GM19397 (cell line): ENCODE data around the gene PEX7.
A peak's percentile ranks its signal among the peaks of the same experiment; 100 is the strongest.
"Not testable (repeated sequence)": the region's sequence is repeated elsewhere in the genome, so short reads cannot be mapped to it uniquely, and the experiment has no call there.

Source experiments
- ATAC-seq: cut with Tn5 transposase; IDR thresholded peaks from one replicate; pipeline ENCODE4 v1.9.1; 2021; ENCODE audit warnings: mild to moderate bottlenecking, moderate library complexity; ENCODE audit not compliant: unreplicated experiment

PEX7 gene, protein sequence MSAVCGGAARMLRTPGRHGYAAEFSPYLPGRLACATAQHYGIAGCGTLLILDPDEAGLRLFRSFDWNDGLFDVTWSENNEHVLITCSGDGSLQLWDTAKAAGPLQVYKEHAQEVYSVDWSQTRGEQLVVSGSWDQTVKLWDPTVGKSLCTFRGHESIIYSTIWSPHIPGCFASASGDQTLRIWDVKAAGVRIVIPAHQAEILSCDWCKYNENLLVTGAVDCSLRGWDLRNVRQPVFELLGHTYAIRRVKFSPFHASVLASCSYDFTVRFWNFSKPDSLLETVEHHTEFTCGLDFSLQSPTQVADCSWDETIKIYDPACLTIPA

DNA sequence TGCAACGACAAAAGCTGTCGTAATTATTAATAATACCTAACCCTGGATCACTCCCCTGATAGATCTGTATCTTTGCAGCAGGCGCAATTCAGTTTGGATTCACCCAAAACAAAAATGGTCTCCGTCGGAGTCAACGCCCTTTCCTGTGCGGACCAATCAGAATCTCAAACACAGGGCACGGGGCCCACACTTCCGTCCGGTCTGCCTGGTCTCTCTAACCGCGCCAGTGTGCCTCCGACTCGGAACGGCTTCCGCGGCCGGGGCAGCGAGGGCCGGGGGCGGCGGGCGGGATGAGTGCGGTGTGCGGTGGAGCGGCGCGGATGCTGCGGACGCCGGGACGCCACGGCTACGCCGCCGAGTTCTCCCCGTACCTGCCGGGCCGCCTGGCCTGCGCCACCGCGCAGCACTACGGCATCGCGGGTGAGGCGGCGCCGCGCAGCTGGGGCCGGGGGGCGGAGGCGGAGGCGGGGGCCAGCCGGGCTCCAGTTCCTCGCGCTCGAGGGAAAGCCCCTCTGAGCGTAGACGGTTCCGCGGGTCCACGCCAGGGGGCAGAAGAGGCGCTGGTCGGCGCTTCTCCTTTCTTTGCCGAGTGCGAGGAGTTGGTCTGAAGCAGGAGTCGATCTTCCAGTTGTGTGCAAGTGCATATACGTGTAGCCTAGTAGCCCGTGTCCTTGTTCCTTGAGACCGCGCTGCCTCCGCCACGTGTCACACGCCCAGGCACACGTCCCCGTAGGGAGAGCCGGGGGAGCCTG is at the start of gene PEX7:
TSS of gene PEX7 (plus strand) at position 217 of the 752 bp plus-strand sequence. CDS start at position 291, 74 bp downstream.
- peak; percentile 98 for ATAC-seq

DNA sequence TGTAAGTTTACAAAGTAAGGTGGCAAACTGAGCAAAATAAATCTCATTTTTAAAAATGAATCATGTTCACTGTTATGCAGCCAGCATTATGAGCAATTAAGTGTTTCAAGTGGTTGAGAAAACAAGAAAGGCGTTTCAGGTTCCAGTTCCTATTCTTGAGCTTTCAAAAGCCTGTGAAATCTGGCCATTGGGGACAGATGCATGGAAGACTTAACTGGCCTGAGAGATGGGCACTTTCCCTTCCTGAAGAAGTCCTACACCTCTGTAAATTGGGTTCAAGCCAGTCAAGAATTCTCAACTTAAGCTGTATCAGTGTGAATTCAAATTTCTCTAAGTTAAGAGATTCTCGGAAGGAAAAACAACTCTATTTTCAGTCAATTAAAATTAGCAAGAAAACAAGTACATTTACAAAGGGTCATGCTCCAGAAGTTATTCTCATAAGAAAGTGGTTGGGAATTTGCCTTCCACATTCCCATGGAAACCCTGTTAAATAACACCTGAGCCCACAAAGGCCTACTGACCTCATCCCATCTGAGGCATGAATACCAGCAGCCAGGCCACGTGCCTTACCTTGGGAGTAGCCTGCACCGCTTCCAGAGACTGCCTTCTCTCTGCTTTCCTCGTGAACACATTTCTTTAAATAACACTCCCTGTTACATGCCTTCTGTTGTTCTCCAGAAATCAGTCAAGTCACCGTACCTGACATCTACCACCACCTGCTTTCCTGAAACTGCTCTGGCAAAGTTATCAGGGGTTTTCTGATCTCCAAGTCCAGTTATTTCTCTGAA is 49.5 kb upstream of the PEX7 start:
- peak; percentile 64 for ATAC-seq

DNA sequence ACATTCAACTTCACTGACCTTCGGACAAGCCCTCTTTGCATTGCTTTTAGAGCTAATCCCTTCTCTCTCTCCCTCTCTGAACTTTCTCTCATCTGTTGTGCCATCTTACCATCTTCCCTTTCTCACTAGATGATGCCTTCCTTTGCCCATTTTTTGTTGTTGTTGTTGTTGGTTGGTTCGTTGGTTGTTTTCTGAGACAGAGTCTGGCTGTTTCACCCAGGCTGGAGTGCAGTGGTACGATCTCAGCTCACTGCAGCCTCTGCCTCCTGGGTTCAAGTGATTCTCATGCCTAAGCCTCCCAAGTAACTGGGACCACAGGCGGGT is 49.0 kb upstream of the PEX7 start:
- ATAC-seq = no peak

DNA sequence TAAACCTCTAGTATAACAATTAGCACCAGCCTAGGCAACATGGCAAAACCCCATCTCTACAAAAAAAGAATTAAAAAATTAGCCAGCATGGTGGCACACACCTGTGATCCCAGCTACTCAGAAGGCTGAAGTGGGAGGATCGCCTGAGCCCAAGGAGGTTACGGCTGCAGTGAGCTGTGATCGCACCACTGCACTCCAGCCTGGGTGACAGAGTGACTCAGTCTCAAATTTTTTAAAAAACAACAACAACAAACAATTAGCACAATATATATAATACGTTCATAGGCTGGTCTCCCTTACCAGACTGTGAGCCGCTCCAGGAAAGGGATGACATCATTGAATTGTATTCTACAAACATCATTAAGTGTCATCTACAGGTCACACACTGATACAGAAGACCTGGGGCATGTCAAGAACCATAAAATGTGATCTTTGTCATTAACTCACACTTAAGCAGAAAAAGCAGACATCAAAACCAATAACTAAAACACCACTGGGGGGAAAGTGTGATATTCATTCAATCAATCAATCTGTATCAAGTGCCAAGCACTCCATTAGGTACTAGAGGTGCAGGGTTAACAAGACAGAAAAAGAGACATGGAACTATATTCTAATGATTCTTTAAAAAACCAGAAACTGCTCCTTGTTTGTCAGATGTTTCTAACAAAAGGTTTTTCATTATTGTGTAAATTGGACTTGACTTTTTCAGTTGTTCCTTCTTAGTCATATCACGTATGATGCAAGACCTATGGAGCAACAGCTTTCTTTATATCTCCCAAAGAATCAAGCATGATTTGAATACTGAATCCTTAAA is 48.0 kb upstream of the PEX7 start:
- ATAC-seq = no peak

DNA sequence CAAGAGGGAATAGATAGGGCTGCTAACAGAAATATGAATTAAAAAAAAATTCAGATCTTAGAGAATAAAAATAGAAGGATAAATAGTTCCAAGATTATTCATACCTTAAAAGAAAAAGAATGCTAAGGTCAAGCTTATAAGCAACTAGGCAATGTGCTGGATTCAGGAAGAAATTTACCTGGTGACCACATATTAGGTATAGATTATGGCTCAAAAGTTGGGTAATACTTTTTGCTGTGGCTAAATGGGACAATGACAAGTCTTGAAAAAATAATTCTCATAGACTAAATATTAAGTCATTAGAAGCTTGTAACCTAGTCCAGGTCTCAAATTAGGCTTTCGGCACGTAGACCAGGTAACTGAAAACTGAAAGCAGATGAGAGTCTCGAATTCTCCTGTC is 47.3 kb upstream of the PEX7 start:
- ATAC-seq = no peak

DNA sequence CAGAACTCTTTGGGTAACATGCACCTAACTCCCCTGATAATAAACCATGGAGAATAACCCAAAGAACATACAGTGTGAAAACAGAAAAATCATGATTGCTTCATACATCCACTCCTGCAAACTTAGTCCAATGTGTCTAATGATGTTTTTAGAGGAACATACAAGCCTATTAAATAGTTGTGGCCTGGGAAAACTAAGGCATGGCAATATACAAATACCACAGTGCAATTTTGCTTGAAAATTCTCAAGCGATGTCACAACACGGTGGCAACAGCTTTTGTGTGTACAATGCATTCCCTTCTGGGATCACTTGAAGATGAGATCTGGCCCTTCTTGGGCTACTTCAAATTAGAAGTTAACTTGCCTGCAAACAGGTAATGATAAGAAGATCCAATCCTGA is 46.8 kb upstream of the PEX7 start:
- no peak for ATAC-seq

DNA sequence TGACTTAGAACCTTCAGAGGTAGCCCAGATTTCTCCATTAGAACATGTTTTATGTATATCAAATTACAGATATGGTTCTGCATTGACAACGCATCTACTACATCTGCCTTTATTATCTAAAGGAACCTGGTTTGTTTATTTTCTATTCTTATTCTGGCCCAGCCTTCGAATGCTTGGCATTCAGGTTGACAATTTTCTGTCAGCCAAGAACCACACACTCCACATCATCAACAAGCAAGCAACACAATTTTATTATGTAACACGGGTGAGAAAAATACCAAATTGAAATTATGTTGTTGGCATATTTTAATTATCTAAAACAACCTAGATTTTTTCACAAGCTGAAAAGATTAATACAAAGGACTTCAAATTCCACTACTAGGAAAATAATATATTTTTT is 44.7 kb upstream of the PEX7 start:
- no peak for ATAC-seq

DNA sequence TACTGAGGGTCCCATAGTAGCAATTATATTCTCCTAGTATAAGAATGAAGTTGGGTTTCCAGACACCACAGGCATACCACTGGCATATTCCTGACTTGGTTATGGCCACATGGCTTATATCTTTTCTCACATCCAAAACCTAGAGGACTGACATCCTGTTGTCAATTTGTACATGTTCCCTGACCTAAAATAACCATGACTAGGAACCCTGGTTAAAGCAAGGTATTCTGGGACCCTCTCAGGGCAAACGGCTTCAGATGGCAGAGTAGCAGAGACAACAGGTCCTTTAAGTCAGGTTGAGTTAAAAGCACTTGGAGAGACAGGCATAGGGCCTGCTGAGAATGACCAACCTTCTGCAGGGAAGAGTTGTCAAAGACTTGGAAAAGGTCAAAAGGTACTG is 42.7 kb upstream of the PEX7 start:
- ATAC-seq = no peak

DNA sequence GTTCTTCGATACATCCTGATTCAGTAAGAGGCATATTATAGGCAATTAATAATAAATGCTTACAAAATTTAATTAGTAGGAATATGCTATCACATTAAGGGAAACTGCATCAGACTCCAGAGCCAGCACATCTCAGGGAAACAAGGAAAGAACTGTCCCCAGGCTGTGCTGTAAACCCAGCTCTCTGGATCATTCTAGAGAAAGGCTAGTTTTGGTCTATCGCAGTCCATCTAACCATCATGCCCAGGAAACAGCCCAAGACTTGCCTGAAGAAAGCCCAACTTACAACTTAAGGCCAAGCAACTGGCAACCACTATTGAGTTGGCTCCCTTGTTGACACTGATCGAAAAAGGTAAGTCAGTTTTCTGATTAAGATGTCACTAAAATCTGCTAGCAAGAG is 41.4 kb upstream of the PEX7 start:
- no peak for ATAC-seq

DNA sequence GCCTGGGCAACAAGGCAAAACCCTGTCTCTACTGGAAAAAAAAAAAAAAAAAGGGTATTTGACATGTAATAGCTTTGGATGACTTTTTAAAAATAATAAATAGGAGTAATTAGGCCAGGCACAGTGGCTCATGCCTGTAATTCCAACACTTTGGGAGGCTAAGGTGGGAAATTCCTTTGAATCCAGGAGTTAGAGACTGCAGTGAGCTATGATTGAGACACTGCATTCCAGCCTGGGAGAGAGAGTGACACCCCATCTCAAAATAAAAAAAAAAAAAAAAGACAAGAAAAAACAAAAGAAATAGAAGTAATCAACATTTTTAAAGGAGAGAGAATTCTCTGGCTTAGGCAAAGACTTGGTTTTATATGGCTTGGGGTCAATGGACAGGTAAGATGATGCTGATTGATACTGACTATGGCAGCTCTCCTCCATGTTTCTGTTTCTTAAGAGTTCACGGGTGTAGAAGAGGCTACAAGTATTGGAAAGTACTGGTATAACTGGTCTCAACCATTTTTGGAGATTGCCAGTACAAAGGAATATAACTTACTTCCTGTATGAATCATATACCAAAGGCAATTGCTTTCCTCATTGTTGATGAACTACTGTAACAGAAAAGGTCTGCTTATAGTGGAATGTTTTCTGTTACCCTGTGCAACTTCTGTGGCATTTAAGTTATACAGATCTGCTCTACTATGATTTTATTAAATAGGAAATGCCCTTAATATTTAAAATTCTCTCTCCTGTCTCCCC is 40.2 kb upstream of the PEX7 start:
- no peak for ATAC-seq

DNA sequence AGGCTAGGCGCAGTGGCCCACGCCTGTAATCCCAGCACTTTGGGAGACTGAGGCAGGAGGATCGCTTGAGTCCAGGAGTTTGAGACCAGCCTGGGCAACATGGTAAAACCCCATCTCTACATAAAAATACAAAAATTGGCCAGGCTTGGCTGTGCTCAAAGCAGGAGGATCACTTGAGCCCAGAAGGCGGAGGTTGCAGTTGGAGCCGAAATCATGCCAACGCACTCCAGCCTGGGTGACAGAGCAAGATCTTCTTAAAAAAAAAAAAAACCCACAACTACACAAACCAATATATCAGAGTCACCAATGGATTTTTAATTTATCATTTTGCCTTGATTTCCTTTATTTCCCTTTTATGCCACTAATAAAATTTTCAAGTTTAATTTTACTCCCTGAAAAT is 39.4 kb upstream of the PEX7 start:
- ATAC-seq = no peak

DNA sequence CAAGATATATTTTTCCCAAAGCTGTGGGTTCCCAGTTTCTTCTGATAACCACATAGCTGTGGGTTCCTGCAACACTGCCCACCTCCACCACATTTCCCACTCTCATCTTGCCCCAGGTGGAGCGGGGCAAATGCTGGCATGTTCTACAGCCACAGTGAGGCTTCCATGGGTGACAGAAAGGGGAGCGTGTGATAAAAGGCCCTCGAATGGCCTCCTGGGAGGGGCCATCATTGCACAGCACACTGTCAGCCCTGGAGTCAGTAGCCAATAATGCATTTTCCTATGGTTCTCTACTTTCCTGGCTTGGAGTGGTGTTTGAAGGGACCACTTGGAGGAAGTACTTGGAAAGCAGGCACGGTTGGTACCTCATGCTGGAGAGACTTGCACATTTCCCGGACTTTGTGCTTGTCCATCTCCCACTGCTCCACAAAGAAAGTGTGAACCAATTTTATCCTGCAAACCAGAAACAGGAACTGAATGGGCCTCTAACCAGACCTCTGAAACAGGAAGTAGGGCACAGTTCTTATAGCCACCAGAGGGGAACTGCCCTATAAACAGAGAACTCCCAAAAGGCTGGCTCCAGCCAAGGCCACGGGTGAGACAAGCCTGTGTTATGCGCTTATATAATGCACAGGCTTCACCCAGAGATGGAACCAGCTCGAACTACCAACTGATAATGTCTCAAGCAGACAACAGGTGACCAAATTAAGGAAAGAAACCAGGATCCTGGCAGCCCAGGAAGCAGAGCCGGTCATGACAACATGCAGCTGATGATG is 38.7 kb upstream of the PEX7 start:
- peak; percentile 68 for ATAC-seq

DNA sequence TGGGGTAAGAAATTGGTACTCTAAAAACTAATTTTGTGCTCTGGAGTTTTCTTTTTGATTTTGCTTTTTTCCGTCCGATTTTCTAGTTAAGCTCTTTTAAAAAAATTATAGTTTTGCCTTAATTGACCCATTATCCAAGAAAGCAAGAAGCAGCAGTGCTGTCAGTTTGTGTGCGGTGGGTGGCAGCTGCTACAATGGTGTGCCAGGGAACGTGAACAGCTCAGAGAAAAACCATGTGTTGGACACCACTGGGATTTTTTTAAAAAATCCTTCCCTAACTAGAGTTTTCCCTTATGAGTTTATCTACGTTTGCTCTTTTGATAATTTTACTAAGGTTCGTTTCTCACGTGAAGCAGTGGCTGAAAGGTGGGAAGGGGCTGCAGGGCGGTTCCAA is 38.1 kb upstream of the PEX7 start:
- ATAC-seq = no peak

DNA sequence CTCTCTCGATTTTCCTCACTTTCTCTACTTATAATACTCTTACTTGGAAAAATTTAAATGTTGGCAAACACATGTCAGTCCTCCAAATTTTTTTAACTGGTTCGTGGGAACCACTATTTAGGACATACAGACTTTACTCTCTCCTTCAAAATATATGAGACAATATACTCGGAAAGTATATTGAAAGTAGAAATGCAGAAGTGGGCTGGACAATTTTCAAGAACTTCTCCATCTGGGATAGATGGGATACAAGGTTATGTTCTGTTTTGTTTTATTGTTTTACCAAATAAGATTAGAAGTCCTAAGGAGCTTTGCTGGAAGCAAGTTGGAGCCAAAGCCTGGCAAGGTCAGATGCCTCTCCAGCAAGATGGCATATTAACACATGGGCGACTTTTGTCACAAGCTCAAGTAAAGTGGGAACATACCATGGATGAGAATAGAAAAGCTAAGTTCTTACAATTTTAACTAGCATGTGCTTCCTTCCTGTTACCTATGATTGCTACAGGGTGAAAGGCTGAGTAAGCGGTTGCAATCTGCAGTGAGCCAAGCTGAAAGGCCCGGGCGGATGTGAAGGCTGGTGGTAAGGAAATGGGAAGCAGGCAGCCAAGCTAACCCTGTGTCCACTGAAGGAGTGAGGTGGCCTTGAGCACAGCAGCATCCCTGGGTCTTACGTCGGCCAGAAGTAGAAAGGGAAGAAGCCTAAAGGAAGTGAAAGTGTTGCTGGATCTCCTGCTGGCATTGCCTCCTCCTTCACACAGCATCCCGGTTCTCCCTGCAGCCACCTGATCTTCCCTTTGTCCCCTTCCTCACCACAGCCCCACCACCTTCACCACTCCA is 37.3 kb upstream of the PEX7 start:
- ATAC-seq = peak; percentile 38

DNA sequence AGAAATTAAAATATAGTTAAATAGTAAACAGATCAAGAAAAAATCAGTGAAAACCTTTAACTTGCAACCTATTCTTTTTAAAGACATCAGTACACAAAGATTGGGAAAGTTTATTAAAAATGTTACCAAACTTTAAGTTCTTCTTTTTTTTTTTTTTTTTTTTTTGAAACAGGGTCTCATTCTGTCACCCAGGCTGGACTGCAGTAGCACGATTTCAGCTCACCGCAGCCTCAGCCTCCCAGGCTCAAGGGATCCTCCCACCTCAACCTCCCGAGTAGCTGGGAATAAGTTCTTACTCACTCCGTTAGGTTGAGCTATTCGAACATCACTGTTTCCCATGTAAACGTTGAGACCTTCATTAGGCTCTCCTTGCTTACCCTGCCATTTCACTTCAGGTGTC is 35.7 kb upstream of the PEX7 start:
- ATAC-seq = no peak

DNA sequence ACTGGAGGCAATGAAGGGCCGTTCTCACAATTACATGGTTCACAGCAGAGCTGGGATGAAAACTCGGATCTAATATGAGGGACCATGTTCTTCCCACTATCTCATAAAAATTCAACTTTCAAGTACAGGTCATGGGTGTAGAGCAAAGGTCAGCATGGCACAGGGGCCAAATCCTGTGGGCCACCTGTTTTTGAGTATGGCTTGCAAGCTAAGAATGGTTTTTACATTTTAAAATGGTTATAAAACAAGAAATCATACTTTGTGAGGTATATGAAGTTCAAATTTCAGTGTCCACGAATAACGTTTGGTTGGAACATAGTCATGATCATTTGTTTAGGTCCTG is 34.7 kb upstream of the PEX7 start:
- ATAC-seq = no peak

DNA sequence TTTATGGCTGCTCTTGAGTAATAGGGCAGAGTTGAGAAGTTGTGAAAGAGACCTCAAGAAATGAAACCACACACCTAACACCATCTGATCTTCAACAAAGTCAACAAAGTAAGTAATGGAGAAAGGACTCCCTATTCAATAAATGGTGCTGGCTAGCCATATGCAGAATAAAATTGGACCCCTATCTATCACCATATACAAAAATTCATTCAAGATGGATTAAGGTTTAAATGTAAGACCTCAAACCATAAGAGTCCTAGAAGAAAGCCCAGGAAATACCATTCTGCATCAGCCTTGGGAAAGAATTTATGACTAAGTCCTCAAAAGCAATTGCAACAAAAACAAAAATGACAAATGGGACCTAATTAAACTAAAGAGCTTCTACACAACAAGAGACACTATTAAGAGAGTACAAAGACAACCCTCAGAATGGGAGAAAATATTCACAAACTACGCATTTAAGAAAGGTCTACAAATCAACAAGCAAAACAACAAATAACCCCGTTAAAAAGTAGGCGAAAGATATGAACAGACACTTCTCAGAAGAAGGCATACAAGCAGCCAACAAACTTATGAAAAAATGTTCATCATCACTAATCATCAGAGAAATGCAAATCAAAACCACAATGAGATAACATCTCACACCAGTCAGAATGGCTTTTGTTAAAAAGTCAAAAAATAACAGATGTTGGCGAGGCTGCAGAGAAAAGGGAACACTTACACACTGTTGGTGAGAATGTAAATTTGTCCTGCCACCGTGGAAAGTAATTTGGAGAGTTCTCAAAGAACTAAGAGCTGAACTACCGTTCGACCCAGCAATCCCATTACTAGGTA is 34.1 kb upstream of the PEX7 start:
- ATAC-seq = no peak

DNA sequence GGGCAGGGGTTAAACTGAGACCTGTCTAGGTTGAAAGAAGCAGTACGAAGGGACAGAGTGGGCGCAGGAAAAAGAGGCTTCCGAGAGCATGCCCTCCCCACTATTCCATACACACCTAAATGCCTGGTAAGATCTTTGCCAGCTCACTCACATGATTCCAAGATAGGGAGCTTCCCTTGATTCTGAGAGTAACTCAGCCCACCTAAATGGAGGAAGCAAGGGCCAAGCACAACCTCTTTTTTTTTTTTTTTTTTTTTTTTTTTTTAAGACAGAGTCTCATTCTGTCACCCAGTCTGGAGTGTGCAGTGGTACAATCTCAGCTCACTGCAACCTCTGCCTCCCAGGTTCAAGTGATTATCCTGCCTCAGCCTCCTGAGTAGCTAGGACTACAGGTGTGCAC is 33.0 kb upstream of the PEX7 start:
- not testable (repeated sequence) for ATAC-seq
